ENCODE results near the gene JPH2.
A peak's percentile ranks its signal among the peaks of the same experiment; 100 is the strongest.

JPH2 gene

GRCh38 chr20:44187054-44187771, at the start of gene JPH2:
TSS of gene JPH2 (minus strand) at chr20:44187188. CDS start at chr20:44186705, 483 bp downstream.
- peak; percentile 85 for ATAC-seq
- TF ChIP-seq OSR1 (CRISPR knock-in tag; IDR thresholded peaks at IDR 0.05) (no peak), ZNF70 (CRISPR knock-in tag; IDR thresholded peaks at IDR 0.05) (no peak), ESRRG (CRISPR knock-in tag; IDR thresholded peaks at IDR 0.05) (no peak), ISL1 (CRISPR knock-in tag; IDR thresholded peaks at IDR 0.05) (no peak), RARB (CRISPR knock-in tag; IDR thresholded peaks at IDR 0.05) (no peak), ZFP30 (CRISPR knock-in tag; IDR thresholded peaks at IDR 0.05) (no peak), PATZ1 (CRISPR knock-in tag; IDR thresholded peaks at IDR 0.05; ENCODE audit: borderline replicate concordance) (no peak), TSHZ2 (CRISPR knock-in tag; IDR thresholded peaks at IDR 0.05) (no peak), CSRNP3 (CRISPR knock-in tag; IDR thresholded peaks at IDR 0.05) (no peak), ZFP3 (CRISPR knock-in tag; IDR thresholded peaks at IDR 0.05) (no peak), TOX (CRISPR knock-in tag; IDR thresholded peaks at IDR 0.05; ENCODE audit: borderline replicate concordance) (no peak)

- no peak for ATAC-seq
- no peak for TF ChIP-seq GLIS3 (CRISPR knock-in tag; IDR thresholded peaks at IDR 0.05)
- TF ChIP-seq POU6F1 (CRISPR knock-in tag; IDR thresholded peaks at IDR 0.05; ENCODE audit: borderline replicate concordance, low read depth): no peak
- TF ChIP-seq OSR1 (CRISPR knock-in tag; IDR thresholded peaks at IDR 0.05): no peak
- TF ChIP-seq PATZ1 (CRISPR knock-in tag; IDR thresholded peaks at IDR 0.05; ENCODE audit: borderline replicate concordance): no peak
- TF ChIP-seq TOX (CRISPR knock-in tag; IDR thresholded peaks at IDR 0.05; ENCODE audit: borderline replicate concordance): no peak
- TF ChIP-seq ZC3H10 (CRISPR knock-in tag; IDR thresholded peaks at IDR 0.05): no peak
- no peak for TF ChIP-seq ISL1 (CRISPR knock-in tag; IDR thresholded peaks at IDR 0.05)
- TF ChIP-seq ZNF565 (CRISPR knock-in tag; conservative IDR thresholded peaks at IDR 0.05; ENCODE audit: low read depth): no peak
- no peak for TF ChIP-seq ZNF8 (CRISPR knock-in tag; IDR thresholded peaks at IDR 0.05)
- no peak for TF ChIP-seq ESRRG (CRISPR knock-in tag; IDR thresholded peaks at IDR 0.05)
- TF ChIP-seq TCF4 (CRISPR knock-in tag; IDR thresholded peaks at IDR 0.05; ENCODE audit: borderline replicate concordance): no peak
These were observed 48.7 kb upstream of the JPH2 start for GRCh38 chr20:44235702-44236101.

- ATAC-seq: no peak
- no peak for TF ChIP-seq ARNTL (CRISPR knock-in tag; IDR thresholded peaks at IDR 0.05; ENCODE audit: borderline replicate concordance, low read depth)
These were observed 47.8 kb upstream of the JPH2 start for GRCh38 chr20:44234566-44235317.
